ENCODE measurements around the gene CASP1.

- TF ChIP-seq EZH2phosphoT487 (IDR thresholded peaks at IDR 0.05; ENCODE audit: borderline replicate concordance, low read length) (no peak), CTCF (IDR thresholded peaks at IDR 0.05; ENCODE audit: low read depth, low read length, poor library complexity, severe bottlenecking) (no peak)
These were observed 35.4 kb upstream of the CASP1 start for GRCh38 chr11:105070306-105070705.

All from DOHH2 (cell line).